T-cell (primary cell): ENCODE measurements around the gene FOXE1. TPM values are rescaled to one million over a fixed set of nuclear protein-coding genes. Genes with fewer than 3 reads are reported as not detected.
A peak's percentile ranks its signal among the peaks of the same experiment; 100 is the strongest.

Experiments
- ATAC-seq, 4 experiments: fragments of 200-7000 bp in 3 of 4; fragments of 150-1000 bp in 1 of 4; cut with Tn5 transposase; replicated peaks in 1 of 4; 1 replicate in 3 of 4; 2 replicates in 1 of 4; pipeline ENCODE4 v1.10.0; 2021; ENCODE audit warnings: moderate library complexity in 3 of 4, mild to moderate bottlenecking in 2 of 4, moderate number of reproducible peaks in 1 of 4
- CTCF ChIA-PET, 2 donors: fragments of 300-600 bp; sonication (Branson Sonifier 250); formaldehyde crosslinking; loops; one replicate each; lab custom pipeline; 2022; ENCODE audit warnings: antibody characterized with exemption in 2 of 2; lab: Charles Lee
- POLR2A ChIA-PET, 2 donors: fragments of 300-600 bp; sonication (Branson Sonifier 250); formaldehyde crosslinking; loops; one replicate each; lab custom pipeline; 2022; ENCODE audit warnings: antibody characterized with exemption in 2 of 2; lab: Charles Lee
- DNase-seq, 35 experiments: peaks; one replicate each; pipeline versions ENCODE4 v3.0.0 to v3.0.0-alpha.2; 2013 to 2023
- H3K27ac ChIP-seq: one replicate; pipeline ENCODE4 v1.5.1; 2013; ENCODE audit warnings: low read length
- H3K27me3 ChIP-seq, 2 experiments: replicated peaks in 1 of 2; 1 replicate in 1 of 2; 2 replicates in 1 of 2; pipeline versions ENCODE4 v1.6.1 to v1.7.0; 2013; ENCODE audit warnings: low read length in 1 of 2, mixed read lengths in 1 of 2; ENCODE audit not compliant: control insufficient read depth in 2 of 2, insufficient read depth in 2 of 2; ENCODE audit errors: extremely low read depth in 1 of 2
- H3K36me3 ChIP-seq, 2 donors: 1 replicate in 1 of 2; 2 replicates in 1 of 2; pipeline versions ENCODE4 v1.6.1 to v1.7.0; 2013; ENCODE audit warnings: low read length in 1 of 2; ENCODE audit not compliant: control insufficient read depth in 2 of 2, insufficient read depth in 1 of 2; ENCODE audit errors: extremely low read depth in 1 of 2
- H3K4me1 ChIP-seq, 2 experiments: 1 replicate in 1 of 2; 2 replicates in 1 of 2; pipeline versions ENCODE4 v1.6.1 to v1.7.0; 2013; ENCODE audit warnings: low read length in 2 of 2, mixed read lengths in 1 of 2; ENCODE audit not compliant: insufficient read depth in 2 of 2, control insufficient read depth in 1 of 2; ENCODE audit errors: extremely low read depth in 1 of 2
- H3K4me3 ChIP-seq, 2 donors: 1 replicate in 1 of 2; 2 replicates in 1 of 2; pipeline versions ENCODE4 v1.5.1 to v1.7.0; 2013; ENCODE audit warnings: mild to moderate bottlenecking in 2 of 2, low read length in 1 of 2, moderate library complexity in 1 of 2; ENCODE audit not compliant: control insufficient read depth in 1 of 2; ENCODE audit errors: extremely low read depth in 1 of 2
- H3K9me3 ChIP-seq: 2 replicates; pipeline ENCODE4 v1.7.0; 2013
- H3K27ac Mint-ChIP-seq, 2 donors: one replicate each; pipeline ENCODE4 v1.8.0; 2020 to 2021; ENCODE audit warnings: mild to moderate bottlenecking in 2 of 2, mixed read lengths in 2 of 2
- H3K27me3 Mint-ChIP-seq, 2 donors: one replicate each; pipeline ENCODE4 v1.8.0; 2021 to 2022; ENCODE audit warnings: mixed read lengths in 2 of 2
- H3K36me3 Mint-ChIP-seq: one replicate; pipeline ENCODE4 v1.8.0; 2021; ENCODE audit warnings: mixed read lengths
- H3K4me1 Mint-ChIP-seq, 3 donors: one replicate each; pipeline ENCODE4 v1.8.0; 2020 to 2022; ENCODE audit warnings: mixed read lengths in 3 of 3, mild to moderate bottlenecking in 1 of 3
- H3K4me3 Mint-ChIP-seq, 3 donors: one replicate each; pipeline ENCODE4 v1.8.0; 2020 to 2022; ENCODE audit warnings: mild to moderate bottlenecking in 3 of 3, mixed read lengths in 3 of 3, moderate library complexity in 3 of 3
- H3K9me3 Mint-ChIP-seq, 3 donors: one replicate each; pipeline ENCODE4 v1.8.0; 2020 to 2022; ENCODE audit warnings: mixed read lengths in 3 of 3
- WGBS: methylation state at CpG from one replicate; pipeline ENCODE4 v1.1.5; 2013; ENCODE audit warnings: missing lambda C conversion rate; ENCODE audit not compliant: insufficient coverage; 5-methylcytosine and 5-hydroxymethylcytosine counted together
- total RNA-seq, 35 experiments: library from RNA in 6 of 35; stranded (reverse) in 6 of 35; fragments of 120-200 nt in 1 of 35; gene quantifications; one replicate each; pipeline versions ENCODE4 v1.2.1 to v1.2.4 and lab custom pipeline; 2013 to 2026

Gene FOXE1
- total RNA-seq, 5 donors from 2014 or later (not counting 1 experiment from before 2014, with no cell fraction given), result 0.06 to 0.14 (median 0.11) TPM; not detected in 1

GRCh38 chr9:97846347-97846746 lies 6.7 kb upstream of the FOXE1 start:
- no peak overlapping the region for H3K4me3 ChIP-seq
- H3K36me3 ChIP-seq, result no peaks in the 10 kb centered on the region
- Mint-ChIP-seq H3K4me3 (no peak overlapping the region), H3K27me3 (peaks cover 65 to 73% of the 10 kb centered on the region in 2 donors), H3K4me1 (peaks cover 12 to 30% (median 19%) of the 10 kb centered on the region in 3 donors), H3K27ac (no peak overlapping the region), H3K9me3 (no peaks in the 10 kb centered on the region), H3K36me3 (no peaks in the 10 kb centered on the region)
- ATAC-seq (no peak), DNase-seq (no peak)
- CTCF ChIA-PET, result interaction anchor here in 1 of 2 donors (0.6 kb wide), 1 partner anchor 134 kb away, joined by 3 read pairs; no protein-coding TSS in a partner anchor
- H3K4me1 ChIP-seq, result peaks cover 0 to 18% of the 10 kb centered on the region in 2 experiments
- POLR2A ChIA-PET, result interaction anchor here in 1 of 2 donors (0.8 kb wide), 1 partner anchor 12 kb away, joined by 3 read pairs; no protein-coding TSS in a partner anchor
- H3K27me3 ChIP-seq, result peaks cover 32 to 62% of the 10 kb centered on the region in 2 experiments
- 51% methylated on average over 4 of the region's 4 CpGs for WGBS
- no peak overlapping the region for H3K27ac ChIP-seq
- no peaks in the 10 kb centered on the region for H3K9me3 ChIP-seq

GRCh38 chr9:97847474-97848214 lies 5.4 kb upstream of the FOXE1 start:
- H3K27me3 ChIP-seq, result peaks cover 37 to 71% of the 10 kb centered on the region in 2 experiments

GRCh38 chr9:97848215-97848479 lies 4.9 kb upstream of the FOXE1 start:
- H3K4me3 Mint-ChIP-seq, result peak overlapping the region in 1 of 3 donors; percentile 67
- Histone ChIP-seq H3K9me3 (no peaks in the 10 kb centered on the region), H3K4me1 (peaks cover 0 to 35% of the 10 kb centered on the region in 2 experiments), H3K27ac (no peak overlapping the region), H3K36me3 (no peaks in the 10 kb centered on the region), H3K4me3 (no peak overlapping the region), H3K27me3 (peaks cover 35 to 73% of the 10 kb centered on the region in 2 experiments)
- peaks cover 60 to 75% of the 10 kb centered on the region in 2 donors for H3K27me3 Mint-ChIP-seq
- no peaks in the 10 kb centered on the region for H3K9me3 Mint-ChIP-seq
- H3K4me1 Mint-ChIP-seq, result peaks cover 12 to 39% (median 28%) of the 10 kb centered on the region in 3 donors
- DNase-seq, result peak in 1 of 35 experiments; percentile 16
- ATAC-seq, result no peak
- H3K36me3 Mint-ChIP-seq, result no peaks in the 10 kb centered on the region
- CTCF ChIA-PET, result interaction anchor here in 1 of 2 donors (0.6 kb wide), 1 partner anchor 40 kb away, joined by 5 read pairs; no protein-coding TSS in a partner anchor
- H3K27ac Mint-ChIP-seq, result no peak overlapping the region
- 7% methylated on average over 5 of the region's 7 CpGs for WGBS
- POLR2A ChIA-PET, result no interaction called here

More at GRCh38 chr9:97847474-97848214, 5.4 kb upstream of the FOXE1 start:
- H3K4me1 ChIP-seq, result peaks cover 0 to 30% of the 10 kb centered on the region in 2 experiments
- H3K4me1 Mint-ChIP-seq, result peaks cover 12 to 37% (median 26%) of the 10 kb centered on the region in 3 donors
- H3K27ac Mint-ChIP-seq, result peak overlapping the region in 1 of 2 donors; percentile 2
- ChIA-PET POLR2A (no interaction called here), CTCF (interaction anchor here in 1 of 2 donors (0.6 kb wide), 1 partner anchor 41 kb away, joined by 5 read pairs; no protein-coding TSS in a partner anchor)
- no peaks in the 10 kb centered on the region for H3K9me3 ChIP-seq
- H3K4me3 ChIP-seq, result no peak overlapping the region
- H3K36me3 Mint-ChIP-seq, result no peaks in the 10 kb centered on the region
- no peaks in the 10 kb centered on the region for H3K36me3 ChIP-seq
- no peak overlapping the region for H3K27ac ChIP-seq
- H3K9me3 Mint-ChIP-seq, result no peaks in the 10 kb centered on the region
- WGBS, result 21% methylated on average over 13 of the region's 31 CpGs
- peaks cover 66 to 78% of the 10 kb centered on the region in 2 donors for H3K27me3 Mint-ChIP-seq
- DNase-seq (no peak), ATAC-seq (no peak)
- H3K4me3 Mint-ChIP-seq, result peak overlapping the region in 1 of 3 donors; percentile 67

GRCh38 chr9:97848480-97849237 lies 4.4 kb upstream of the FOXE1 start:
- no peaks in the 10 kb centered on the region for H3K9me3 ChIP-seq
- H3K27me3 ChIP-seq, result peaks cover 34 to 72% of the 10 kb centered on the region in 2 experiments
- Mint-ChIP-seq H3K4me1 (peaks cover 12 to 41% (median 28%) of the 10 kb centered on the region in 3 donors), H3K27ac (no peak overlapping the region), H3K27me3 (peaks cover 57 to 73% of the 10 kb centered on the region in 2 donors), H3K36me3 (no peaks in the 10 kb centered on the region), H3K9me3 (no peaks in the 10 kb centered on the region), H3K4me3 (peak overlapping the region; percentile 65 to 68 (median 67))
- H3K27ac ChIP-seq, result no peak overlapping the region
- WGBS, result 3% methylated on average over 43 of the region's 61 CpGs
- ATAC-seq, result peak in 2 of 4 experiments; percentile 30 to 52
- peak in 2 of 35 experiments; percentile 17 to 54 for DNase-seq
- H3K36me3 ChIP-seq, result no peaks in the 10 kb centered on the region
- ChIA-PET POLR2A (no interaction called here), CTCF (interaction anchor here in 1 of 2 donors (0.6 kb wide), 1 partner anchor 40 kb away, joined by 5 read pairs; no protein-coding TSS in a partner anchor)
- peaks cover 0 to 39% of the 10 kb centered on the region in 2 experiments for H3K4me1 ChIP-seq
- H3K4me3 ChIP-seq, result peak overlapping the region; percentile 22 to 60

- DNase-seq, result no peak
- H3K27me3 Mint-ChIP-seq, result peaks cover 60 to 79% of the 10 kb centered on the region in 2 donors
- H3K9me3 ChIP-seq, result no peaks in the 10 kb centered on the region
- peaks cover 34 to 78% of the 10 kb centered on the region in 2 experiments for H3K27me3 ChIP-seq
- H3K4me1 ChIP-seq, result peaks cover 0 to 45% of the 10 kb centered on the region in 2 experiments
- no peaks in the 10 kb centered on the region for H3K36me3 ChIP-seq
- no peaks in the 10 kb centered on the region for H3K9me3 Mint-ChIP-seq
- ChIA-PET CTCF (no interaction called here), POLR2A (no interaction called here)
- no peak overlapping the region for H3K4me3 Mint-ChIP-seq
- H3K36me3 Mint-ChIP-seq, result no peaks in the 10 kb centered on the region
- peaks cover 12 to 46% (median 31%) of the 10 kb centered on the region in 3 donors for H3K4me1 Mint-ChIP-seq
- no peak overlapping the region for H3K4me3 ChIP-seq
- 40% methylated on average over 2 of the region's 3 CpGs for WGBS
- peak overlapping the region in 1 of 2 donors; percentile 27 for H3K27ac Mint-ChIP-seq
- no peak overlapping the region for H3K27ac ChIP-seq
- no peak for ATAC-seq
These were observed 3.0 kb upstream of the FOXE1 start for GRCh38 chr9:97849980-97850379.
